Endothelial cell (in vitro differentiated cells): ENCODE results near the gene HRAS. TPM values are rescaled to one million over a fixed set of nuclear protein-coding genes. Genes with fewer than 3 reads are reported as not detected.

Experiments used
- DNase-seq: peaks from one replicate; pipeline ENCODE4 v3.0.0; 2021; ENCODE audit warnings: low spot score
- H3K27ac Mint-ChIP-seq: one replicate; pipeline ENCODE4 v1.8.0; 2021; ENCODE audit warnings: mixed read lengths, inconsistent platforms; ENCODE audit not compliant: unreplicated experiment
- H3K27me3 Mint-ChIP-seq: one replicate; pipeline ENCODE4 v1.8.0; 2021; ENCODE audit warnings: mild to moderate bottlenecking, moderate library complexity, mixed read lengths, inconsistent platforms; ENCODE audit not compliant: unreplicated experiment
- H3K36me3 Mint-ChIP-seq: one replicate; pipeline ENCODE4 v1.8.0; 2021; ENCODE audit warnings: mild to moderate bottlenecking, low read depth, mixed read lengths, inconsistent platforms; ENCODE audit not compliant: unreplicated experiment
- H3K4me1 Mint-ChIP-seq: one replicate; pipeline ENCODE4 v1.8.0; 2021; ENCODE audit warnings: mild to moderate bottlenecking, mixed read lengths, inconsistent platforms; ENCODE audit not compliant: unreplicated experiment
- H3K4me3 Mint-ChIP-seq: one replicate; pipeline ENCODE4 v1.8.0; 2021; ENCODE audit warnings: mild to moderate bottlenecking, mixed read lengths, inconsistent platforms; ENCODE audit not compliant: unreplicated experiment
- H3K9me3 Mint-ChIP-seq: one replicate; pipeline ENCODE4 v1.8.0; 2021; ENCODE audit warnings: mixed read lengths, inconsistent platforms; ENCODE audit not compliant: unreplicated experiment
- CTCF ChIP-seq: fragments of 200-600 bp; sonication (generic); IDR thresholded peaks from one replicate; pipeline ENCODE4 v1.5.0; 2021; ENCODE audit warnings: antibody characterized with exemption; ENCODE audit not compliant: unreplicated experiment
- total RNA-seq: library from RNA; stranded (reverse); fragmentation: NEBNext Ultra II Directional; extraction: Animal tissue kit (Norgen Biotek cat#: 25700); gene quantifications from one replicate; pipeline ENCODE4 v1.2.1, GENCODE V29; 2021; ENCODE audit not compliant: unreplicated experiment

HRAS gene
- total RNA-seq, 1 donor from 2014 or later, result 92.4 TPM

GRCh38 chr11:567011-567628 is 31.7 kb upstream of the HRAS start:
- no peaks in the 10 kb centered on the region for H3K4me1 Mint-ChIP-seq
- H3K4me3 Mint-ChIP-seq, result peak overlapping the region; percentile 90
- H3K9me3 Mint-ChIP-seq, result no peaks in the 10 kb centered on the region
- TF ChIP-seq CTCF, result no peak
- no peak for DNase-seq
- H3K36me3 Mint-ChIP-seq, result no peaks in the 10 kb centered on the region
- peaks cover 15% of the 10 kb centered on the region for H3K27me3 Mint-ChIP-seq
- no peak overlapping the region for H3K27ac Mint-ChIP-seq

GRCh38 chr11:565921-566509 is 30.6 kb upstream of the HRAS start:
- no peaks in the 10 kb centered on the region for H3K4me1 Mint-ChIP-seq
- no peak overlapping the region for H3K27ac Mint-ChIP-seq
- H3K27me3 Mint-ChIP-seq, result peaks cover 19% of the 10 kb centered on the region
- TF ChIP-seq CTCF, result no peak
- DNase-seq, result no peak
- no peaks in the 10 kb centered on the region for H3K9me3 Mint-ChIP-seq
- no peaks in the 10 kb centered on the region for H3K36me3 Mint-ChIP-seq
- no peak overlapping the region for H3K4me3 Mint-ChIP-seq

- Mint-ChIP-seq H3K27ac (peak overlapping the region; percentile 18), H3K4me3 (no peak overlapping the region), H3K9me3 (no peaks in the 10 kb centered on the region), H3K36me3 (peaks cover 3% of the 10 kb centered on the region), H3K4me1 (peaks cover 3% of the 10 kb centered on the region), H3K27me3 (peaks cover 19% of the 10 kb centered on the region)
- no peak for TF ChIP-seq CTCF
- DNase-seq, result no peak
These were observed 28.6 kb upstream of the HRAS start for GRCh38 chr11:563812-564578.

- Mint-ChIP-seq H3K27ac (no peak overlapping the region), H3K27me3 (peaks cover 22% of the 10 kb centered on the region), H3K9me3 (no peaks in the 10 kb centered on the region), H3K4me1 (peaks cover 3% of the 10 kb centered on the region), H3K36me3 (peaks cover 3% of the 10 kb centered on the region), H3K4me3 (no peak overlapping the region)
- no peak for DNase-seq
- no peak for TF ChIP-seq CTCF
These were observed 27.9 kb upstream of the HRAS start for GRCh38 chr11:563066-563811.
